ENCODE results near the gene PCDHA1.

Gene PCDHA1

DNA sequence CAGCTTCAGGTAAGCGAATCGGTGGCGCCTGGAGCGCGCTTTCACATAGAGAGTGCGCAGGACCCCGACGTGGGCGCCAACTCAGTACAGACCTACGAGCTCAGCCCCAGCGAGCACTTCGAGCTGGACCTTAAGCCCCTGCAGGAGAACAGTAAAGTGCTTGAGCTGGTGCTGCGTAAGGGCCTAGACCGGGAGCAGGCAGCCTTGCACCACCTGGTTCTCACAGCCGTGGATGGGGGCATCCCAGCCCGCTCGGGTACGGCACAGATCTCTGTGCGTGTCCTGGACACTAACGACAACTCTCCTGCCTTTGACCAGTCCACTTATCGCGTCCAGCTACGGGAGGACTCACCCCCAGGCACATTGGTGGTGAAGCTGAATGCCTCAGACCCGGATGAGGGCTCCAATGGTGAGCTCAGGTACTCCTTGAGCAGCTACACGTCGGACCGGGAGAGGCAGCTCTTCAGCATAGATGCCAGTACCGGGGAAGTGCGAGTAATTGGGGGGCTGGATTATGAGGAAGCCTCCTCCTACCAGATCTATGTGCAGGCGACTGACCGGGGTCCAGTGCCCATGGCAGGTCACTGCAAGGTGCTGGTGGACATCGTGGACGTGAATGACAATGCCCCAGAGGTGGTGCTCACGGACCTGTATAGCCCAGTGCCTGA lies 181.4 kb downstream of the PCDHA1 start:
- 48 to 51% methylated on average over 34 of the region's 34 CpGs for WGBS, 2 experiments
- Histone ChIP-seq H3K4me3 (ENCODE audit: insufficient read depth, low read depth, low read length) (peak overlapping the region; percentile 47), H3K27me3 (ENCODE audit: control insufficient read depth, insufficient read depth, low read length, poor library complexity, severe bottlenecking) (peaks cover 48% of the 10 kb centered on the region), H3K27ac (ENCODE audit: insufficient read depth, low read depth, low read length, poor library complexity, severe bottlenecking) (no peak overlapping the region), H3K36me3 (ENCODE audit: control insufficient read depth, insufficient read depth, low read length) (no peaks in the 10 kb centered on the region), H3K4me1 (ENCODE audit: control insufficient read depth, insufficient read depth, low read length) (peaks cover 6% of the 10 kb centered on the region), H3K9me3 (ENCODE audit: control insufficient read depth, low read length) (no peaks in the 10 kb centered on the region)

GRCh38 chr5:140969880-140970279 lies 183.9 kb downstream of the PCDHA1 start:
- Histone ChIP-seq H3K4me1 (ENCODE audit: control insufficient read depth, insufficient read depth, low read length) (peaks cover 6% of the 10 kb centered on the region), H3K9me3 (ENCODE audit: control insufficient read depth, low read length) (no peaks in the 10 kb centered on the region), H3K4me3 (ENCODE audit: insufficient read depth, low read depth, low read length) (no peak overlapping the region), H3K27me3 (ENCODE audit: control insufficient read depth, insufficient read depth, low read length, poor library complexity, severe bottlenecking) (peaks cover 38% of the 10 kb centered on the region), H3K27ac (ENCODE audit: insufficient read depth, low read depth, low read length, poor library complexity, severe bottlenecking) (no peak overlapping the region), H3K36me3 (ENCODE audit: control insufficient read depth, insufficient read depth, low read length) (no peaks in the 10 kb centered on the region)

DNA sequence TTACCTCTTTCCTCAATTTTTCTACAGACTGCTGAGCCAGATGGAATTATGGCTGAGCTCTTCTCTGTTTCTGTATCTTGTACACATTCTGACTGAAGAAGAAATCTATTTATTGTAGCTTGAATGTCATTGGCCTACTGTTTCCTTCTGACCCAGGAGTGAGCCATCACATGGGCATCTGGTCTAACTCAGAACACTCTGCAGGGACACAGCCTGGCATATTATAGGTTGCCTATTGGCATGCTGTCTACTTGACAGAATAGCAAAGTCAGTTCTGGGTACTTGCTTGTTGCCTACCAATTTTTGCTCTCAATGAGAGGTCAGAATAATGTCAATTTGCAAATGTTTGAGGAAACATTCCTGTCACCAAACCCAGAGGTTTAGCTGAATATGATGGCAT lies 187.6 kb downstream of the PCDHA1 start:
- H3K4me3 ChIP-seq (ENCODE audit: insufficient read depth, low read depth, low read length): no peak overlapping the region
- H3K4me1 ChIP-seq (ENCODE audit: control insufficient read depth, insufficient read depth, low read length): peaks cover 4% of the 10 kb centered on the region
- peaks cover 4% of the 10 kb centered on the region for H3K27me3 ChIP-seq (ENCODE audit: control insufficient read depth, insufficient read depth, low read length, poor library complexity, severe bottlenecking)
- H3K9me3 ChIP-seq (ENCODE audit: control insufficient read depth, low read length): no peaks in the 10 kb centered on the region
- H3K36me3 ChIP-seq (ENCODE audit: control insufficient read depth, insufficient read depth, low read length): no peaks in the 10 kb centered on the region
- H3K27ac ChIP-seq (ENCODE audit: insufficient read depth, low read depth, low read length, poor library complexity, severe bottlenecking): no peak overlapping the region

DNA sequence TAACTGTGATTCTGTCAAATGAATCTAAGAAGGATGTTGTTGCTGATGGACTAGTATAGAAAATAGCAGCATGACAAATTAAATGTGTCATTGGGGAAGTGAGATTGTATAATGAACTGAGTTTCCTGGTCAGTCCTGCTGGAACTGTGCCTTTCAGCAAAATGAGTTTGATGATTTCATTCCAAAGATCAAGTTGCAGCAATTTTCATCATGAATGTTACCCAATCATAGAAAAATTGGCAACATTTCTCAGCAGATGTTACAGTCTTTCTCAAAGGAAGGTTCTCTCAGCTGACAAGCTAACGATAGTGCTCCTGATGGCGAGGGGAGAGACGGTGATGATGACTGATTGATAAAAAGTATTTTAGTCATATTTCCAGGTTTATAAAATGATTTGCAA lies 191.1 kb downstream of the PCDHA1 start:
- Histone ChIP-seq H3K4me3 (ENCODE audit: insufficient read depth, low read depth, low read length) (no peak overlapping the region), H3K27ac (ENCODE audit: insufficient read depth, low read depth, low read length, poor library complexity, severe bottlenecking) (no peak overlapping the region), H3K36me3 (ENCODE audit: control insufficient read depth, insufficient read depth, low read length) (no peaks in the 10 kb centered on the region), H3K9me3 (ENCODE audit: control insufficient read depth, low read length) (no peaks in the 10 kb centered on the region), H3K27me3 (ENCODE audit: control insufficient read depth, insufficient read depth, low read length, poor library complexity, severe bottlenecking) (no peaks in the 10 kb centered on the region), H3K4me1 (ENCODE audit: control insufficient read depth, insufficient read depth, low read length) (peaks cover 4% of the 10 kb centered on the region)
- WGBS, 2 experiments: 89 to 94% methylated on average over 3 of the region's 3 CpGs

DNA sequence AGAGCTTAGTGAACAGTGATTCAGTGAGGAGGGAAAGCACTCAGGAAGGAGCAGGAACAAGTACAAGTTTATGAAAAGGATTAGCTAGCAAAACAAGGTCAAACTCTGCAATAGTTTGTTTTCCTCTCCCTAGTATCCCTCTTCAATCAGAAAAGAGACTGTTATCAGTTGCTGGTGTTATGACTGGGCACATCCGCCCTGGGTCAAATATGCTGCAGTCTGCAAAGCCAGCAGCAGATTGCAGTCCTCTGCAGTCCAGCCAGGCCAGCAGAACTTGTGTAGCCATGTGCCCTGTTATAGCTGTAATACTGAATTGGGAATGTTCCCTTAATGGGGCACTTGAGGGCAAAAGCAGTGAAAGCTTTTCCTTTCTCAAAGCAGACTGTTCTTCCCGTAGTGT lies 192.3 kb downstream of the PCDHA1 start:
- no peaks in the 10 kb centered on the region for H3K27me3 ChIP-seq (ENCODE audit: control insufficient read depth, insufficient read depth, low read length, poor library complexity, severe bottlenecking)
- peaks cover 4% of the 10 kb centered on the region for H3K4me1 ChIP-seq (ENCODE audit: control insufficient read depth, insufficient read depth, low read length)
- H3K9me3 ChIP-seq (ENCODE audit: control insufficient read depth, low read length): no peaks in the 10 kb centered on the region
- WGBS, 2 experiments: 91% methylated on average over 2 of the region's 2 CpGs
- H3K36me3 ChIP-seq (ENCODE audit: control insufficient read depth, insufficient read depth, low read length): no peaks in the 10 kb centered on the region
- H3K4me3 ChIP-seq (ENCODE audit: insufficient read depth, low read depth, low read length): no peak overlapping the region
- no peak overlapping the region for H3K27ac ChIP-seq (ENCODE audit: insufficient read depth, low read depth, low read length, poor library complexity, severe bottlenecking)

DNA sequence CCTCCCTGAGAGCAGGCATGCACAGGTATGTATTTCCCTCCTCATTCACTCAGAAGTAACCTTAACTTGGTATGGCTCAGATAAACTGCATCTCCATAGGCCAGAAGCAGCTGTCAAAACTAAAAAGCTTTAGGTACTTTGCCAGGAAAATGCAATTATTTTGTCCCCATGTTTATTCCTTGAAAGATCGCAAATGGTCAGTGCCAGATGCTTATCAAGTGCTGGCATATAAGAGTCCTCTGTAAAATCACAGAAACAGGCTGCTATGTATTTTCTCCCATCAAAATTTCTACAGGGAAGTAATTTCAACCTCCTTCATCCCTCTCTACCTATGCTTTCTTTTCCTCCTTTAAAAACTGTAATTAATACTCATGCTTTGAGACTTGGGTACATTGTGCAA lies 193.0 kb downstream of the PCDHA1 start:
- Histone ChIP-seq H3K9me3 (ENCODE audit: control insufficient read depth, low read length) (no peaks in the 10 kb centered on the region), H3K4me1 (ENCODE audit: control insufficient read depth, insufficient read depth, low read length) (peaks cover 4% of the 10 kb centered on the region), H3K36me3 (ENCODE audit: control insufficient read depth, insufficient read depth, low read length) (no peaks in the 10 kb centered on the region), H3K27me3 (ENCODE audit: control insufficient read depth, insufficient read depth, low read length, poor library complexity, severe bottlenecking) (no peaks in the 10 kb centered on the region), H3K4me3 (ENCODE audit: insufficient read depth, low read depth, low read length) (no peak overlapping the region), H3K27ac (ENCODE audit: insufficient read depth, low read depth, low read length, poor library complexity, severe bottlenecking) (no peak overlapping the region)
- 95 to 100% methylated on average over 1 of the region's 1 CpG for WGBS, 2 experiments

- H3K36me3 ChIP-seq (ENCODE audit: control insufficient read depth, insufficient read depth, low read length): no peaks in the 10 kb centered on the region
- 94 to 95% methylated on average over 5 of the region's 5 CpGs for WGBS, 2 experiments
These were observed 196.3 kb downstream of the PCDHA1 start for GRCh38 chr5:140982083-140982716.

GRCh38 chr5:140986117-140986521 lies 200.2 kb downstream of the PCDHA1 start:
- Histone ChIP-seq H3K27ac (ENCODE audit: insufficient read depth, low read depth, low read length, poor library complexity, severe bottlenecking) (peak overlapping the region; percentile 89), H3K4me3 (ENCODE audit: insufficient read depth, low read depth, low read length) (no peak overlapping the region), H3K27me3 (ENCODE audit: control insufficient read depth, insufficient read depth, low read length, poor library complexity, severe bottlenecking) (no peaks in the 10 kb centered on the region), H3K9me3 (ENCODE audit: control insufficient read depth, low read length) (no peaks in the 10 kb centered on the region), H3K36me3 (ENCODE audit: control insufficient read depth, insufficient read depth, low read length) (no peaks in the 10 kb centered on the region), H3K4me1 (ENCODE audit: control insufficient read depth, insufficient read depth, low read length) (peaks cover 44% of the 10 kb centered on the region)
- 1 to 3% methylated on average over 2 to 3 of the region's 3 CpGs for WGBS, 2 experiments

More at GRCh38 chr5:140982083-140982716, 196.3 kb downstream of the PCDHA1 start:
- no peaks in the 10 kb centered on the region for H3K9me3 ChIP-seq (ENCODE audit: control insufficient read depth, low read length)
- H3K4me3 ChIP-seq (ENCODE audit: insufficient read depth, low read depth, low read length): no peak overlapping the region
- H3K27ac ChIP-seq (ENCODE audit: insufficient read depth, low read depth, low read length, poor library complexity, severe bottlenecking): no peak overlapping the region
- no peaks in the 10 kb centered on the region for H3K27me3 ChIP-seq (ENCODE audit: control insufficient read depth, insufficient read depth, low read length, poor library complexity, severe bottlenecking)
- H3K4me1 ChIP-seq (ENCODE audit: control insufficient read depth, insufficient read depth, low read length): peaks cover 16% of the 10 kb centered on the region

- Histone ChIP-seq H3K4me3 (ENCODE audit: insufficient read depth, low read depth, low read length) (no peak overlapping the region), H3K27ac (ENCODE audit: insufficient read depth, low read depth, low read length, poor library complexity, severe bottlenecking) (no peak overlapping the region), H3K9me3 (ENCODE audit: control insufficient read depth, low read length) (no peaks in the 10 kb centered on the region), H3K4me1 (ENCODE audit: control insufficient read depth, insufficient read depth, low read length) (peaks cover 50% of the 10 kb centered on the region), H3K36me3 (ENCODE audit: control insufficient read depth, insufficient read depth, low read length) (no peaks in the 10 kb centered on the region), H3K27me3 (ENCODE audit: control insufficient read depth, insufficient read depth, low read length, poor library complexity, severe bottlenecking) (no peaks in the 10 kb centered on the region)
- WGBS, 2 experiments: 58 to 66% methylated on average over 5 of the region's 5 CpGs
These were observed 202.2 kb downstream of the PCDHA1 start for GRCh38 chr5:140988100-140988499.

- no peak overlapping the region for H3K27ac ChIP-seq (ENCODE audit: insufficient read depth, low read depth, low read length, poor library complexity, severe bottlenecking)
- H3K36me3 ChIP-seq (ENCODE audit: control insufficient read depth, insufficient read depth, low read length): no peaks in the 10 kb centered on the region
- peaks cover 52% of the 10 kb centered on the region for H3K4me1 ChIP-seq (ENCODE audit: control insufficient read depth, insufficient read depth, low read length)
- no peaks in the 10 kb centered on the region for H3K27me3 ChIP-seq (ENCODE audit: control insufficient read depth, insufficient read depth, low read length, poor library complexity, severe bottlenecking)
- H3K9me3 ChIP-seq (ENCODE audit: control insufficient read depth, low read length): no peaks in the 10 kb centered on the region
- H3K4me3 ChIP-seq (ENCODE audit: insufficient read depth, low read depth, low read length): no peak overlapping the region
- 91 to 92% methylated on average over 5 of the region's 5 CpGs for WGBS, 2 experiments
These were observed 202.7 kb downstream of the PCDHA1 start for GRCh38 chr5:140988608-140989007.
